Measurements from ENCODE around the gene EYA4.
A peak's percentile ranks its signal among the peaks of the same experiment; 100 is the strongest.

The EYA4 gene

GRCh38 chr6:133463790-133464189, 222.6 kb downstream of the EYA4 start:
- no peak for DNase-seq (ENCODE audit: low read depth)

GRCh38 chr6:133466680-133467079, 225.5 kb downstream of the EYA4 start:
- DNase-seq (ENCODE audit: low read depth): no peak

GRCh38 chr6:133467231-133467981, 226.2 kb downstream of the EYA4 start:
- peak; percentile 4 for DNase-seq (ENCODE audit: low read depth)

GRCh38 chr6:133467982-133468380, 226.8 kb downstream of the EYA4 start:
- DNase-seq (ENCODE audit: low read depth): no peak

- DNase-seq (ENCODE audit: low read depth): no peak
Observed at GRCh38 chr6:133468591-133468990, 227.4 kb downstream of the EYA4 start.

- DNase-seq (ENCODE audit: low read depth): no peak
Observed at GRCh38 chr6:133474516-133474915, 233.4 kb downstream of the EYA4 start.

GRCh38 chr6:133478673-133479072, 237.5 kb downstream of the EYA4 start:
- no peak for DNase-seq (ENCODE audit: low read depth)

GRCh38 chr6:133487174-133487573, 246.0 kb downstream of the EYA4 start:
- no peak for DNase-seq (ENCODE audit: low read depth)

- no peak for DNase-seq (ENCODE audit: low read depth)
Observed at GRCh38 chr6:133495205-133495903, 254.2 kb downstream of the EYA4 start.

GRCh38 chr6:133499662-133500061, 258.5 kb downstream of the EYA4 start:
- no peak for DNase-seq (ENCODE audit: low read depth)

GRCh38 chr6:133501675-133502270, 260.6 kb downstream of the EYA4 start:
- no peak for DNase-seq (ENCODE audit: low read depth)

GRCh38 chr6:133502441-133503335, 261.5 kb downstream of the EYA4 start:
- peak; percentile 39 for DNase-seq (ENCODE audit: low read depth)

GRCh38 chr6:133503336-133503729, 262.2 kb downstream of the EYA4 start:
- DNase-seq (ENCODE audit: low read depth): no peak

- DNase-seq (ENCODE audit: low read depth): no peak
Observed at GRCh38 chr6:133504158-133504557, 263.0 kb downstream of the EYA4 start.

- DNase-seq (ENCODE audit: low read depth): no peak
Observed at GRCh38 chr6:133504761-133505160, 263.6 kb downstream of the EYA4 start.

- DNase-seq (ENCODE audit: low read depth): no peak
Observed at GRCh38 chr6:133505681-133506080, 264.5 kb downstream of the EYA4 start.

GRCh38 chr6:133512410-133513016, 271.4 kb downstream of the EYA4 start:
- peak; percentile 28 for DNase-seq (ENCODE audit: low read depth)

- no peak for DNase-seq (ENCODE audit: low read depth)
Observed at GRCh38 chr6:133523816-133524215, 282.7 kb downstream of the EYA4 start.

GRCh38 chr6:133526436-133526835, 285.3 kb downstream of the EYA4 start:
- no peak for DNase-seq (ENCODE audit: low read depth)

- no peak for DNase-seq (ENCODE audit: low read depth)
Observed at GRCh38 chr6:133528566-133528965, 287.4 kb downstream of the EYA4 start.

- no peak for DNase-seq (ENCODE audit: low read depth)
Observed at GRCh38 chr6:133532908-133533307, 291.8 kb downstream of the EYA4 start.
